ENCODE results near the gene CDH7.

- peak; percentile 97 for TF ChIP-seq CTCF (IDR thresholded peaks at IDR 0.05; ENCODE audit: low read depth, low read length)
- TF ChIP-seq EZH2phosphoT487 (IDR thresholded peaks at IDR 0.05; ENCODE audit: low read depth), result no peak
Measured at GRCh38 chr18:65788373-65788772, 37.6 kb downstream of the CDH7 start.
